ENCODE results near the gene DGKQ. TPM values are rescaled to one million over a fixed set of nuclear protein-coding genes. Genes with fewer than 3 reads are reported as not detected.

Gene DGKQ
- total RNA-seq, 1 donor: 11.2 TPM

DNA sequence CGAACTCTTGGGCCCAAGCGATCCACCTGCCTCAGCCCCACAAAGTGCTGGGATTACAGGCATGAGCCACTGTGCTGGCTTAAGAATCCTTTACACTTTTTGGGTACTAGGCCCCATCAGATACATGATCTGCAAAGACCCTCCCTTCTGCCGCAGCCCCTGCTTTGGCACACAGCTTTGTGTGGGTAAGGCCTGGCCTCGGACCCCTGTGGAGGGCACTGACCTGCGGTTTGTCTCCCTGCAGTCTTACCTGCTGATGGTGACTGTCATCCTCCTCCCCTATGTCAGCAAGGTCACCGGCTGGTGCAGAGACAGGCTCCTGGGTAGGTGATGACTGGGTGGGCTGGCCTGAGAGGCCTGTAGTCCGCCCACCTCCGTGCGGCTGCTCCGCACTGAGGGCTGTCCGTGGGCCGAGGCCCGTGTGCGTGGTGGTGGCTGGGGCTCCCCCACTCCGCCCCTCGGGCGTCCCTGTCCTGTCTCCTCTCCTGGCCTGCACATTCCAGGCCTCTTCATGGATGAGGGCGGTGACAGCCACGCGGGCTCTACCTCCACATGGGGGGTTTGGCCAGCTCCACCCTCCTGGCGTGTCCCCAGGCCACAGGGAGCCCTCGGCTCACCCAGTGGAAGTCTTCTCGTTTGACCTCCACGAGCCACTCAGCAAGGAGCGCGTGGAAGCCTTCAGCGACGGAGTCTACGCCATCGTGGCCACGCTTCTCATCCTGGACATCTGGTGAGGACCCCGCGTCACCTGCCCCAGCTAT is 18.0 kb downstream of the DGKQ start:
- no peak for TF ChIP-seq CTCF (IDR thresholded peaks at IDR 0.05; ENCODE audit: insufficient read depth, low read depth, low read length)
- no peak for DNase-seq (ENCODE audit: low read depth)
- H3K4me3 ChIP-seq (ENCODE audit: low read depth, low read length): no peak overlapping the region

- TF ChIP-seq CTCF (IDR thresholded peaks at IDR 0.05; ENCODE audit: insufficient read depth, low read depth, low read length): no peak
- no peak overlapping the region for H3K4me3 ChIP-seq (ENCODE audit: low read depth, low read length)
- DNase-seq (ENCODE audit: low read depth): no peak
Observed at GRCh38 chr4:954211-955020, 19.0 kb downstream of the DGKQ start.

- H3K4me3 ChIP-seq (ENCODE audit: low read depth, low read length): no peak overlapping the region
- TF ChIP-seq CTCF (IDR thresholded peaks at IDR 0.05; ENCODE audit: insufficient read depth, low read depth, low read length): no peak
- DNase-seq (ENCODE audit: low read depth): no peak
Observed at GRCh38 chr4:953574-953915, 19.8 kb downstream of the DGKQ start.

- no peak for TF ChIP-seq CTCF (IDR thresholded peaks at IDR 0.05; ENCODE audit: insufficient read depth, low read depth, low read length)
- no peak overlapping the region for H3K4me3 ChIP-seq (ENCODE audit: low read depth, low read length)
- DNase-seq (ENCODE audit: low read depth): no peak
Observed at GRCh38 chr4:952881-953573, 20.3 kb downstream of the DGKQ start.

- H3K4me3 ChIP-seq (ENCODE audit: low read depth, low read length): no peak overlapping the region
- no peak for DNase-seq (ENCODE audit: low read depth)
- TF ChIP-seq CTCF (IDR thresholded peaks at IDR 0.05; ENCODE audit: insufficient read depth, low read depth, low read length): no peak
Observed at GRCh38 chr4:951594-952468, 21.5 kb downstream of the DGKQ start.

GRCh38 chr4:951186-951585 is 22.2 kb downstream of the DGKQ start:
- no peak for TF ChIP-seq CTCF (IDR thresholded peaks at IDR 0.05; ENCODE audit: insufficient read depth, low read depth, low read length)
- DNase-seq (ENCODE audit: low read depth): no peak
- H3K4me3 ChIP-seq (ENCODE audit: low read depth, low read length): no peak overlapping the region

All from fibroblast of villous mesenchyme (primary cell).